PC-3 (cell line): ENCODE results near the gene VPS35. TPM values are rescaled to one million over a fixed set of nuclear protein-coding genes. Genes with fewer than 3 reads are reported as not detected.

Experiments used
- ATAC-seq: fragments of 200-7000 bp; cut with Tn5 transposase; 2 replicates; pipeline ENCODE4 v1.9.1; 2020; ENCODE audit warnings: mild to moderate bottlenecking, moderate library complexity
- BruUV-seq: library from RNA; stranded (reverse); fragments of 400-500 nt; replicated peaks from 2 replicates; lab custom pipeline; 2021; lab: Mats Ljungman, UMichigan
- CTCF ChIA-PET: fragments of 300-600 bp; sonication (Branson Sonifier 250); formaldehyde crosslinking; loops from one replicate; lab custom pipeline; 2022; ENCODE audit warnings: antibody characterized with exemption; lab: Charles Lee
- POLR2A ChIA-PET: fragments of 300-600 bp; sonication (Branson Sonifier 250); formaldehyde crosslinking; loops from one replicate; lab custom pipeline; 2022; ENCODE audit warnings: antibody characterized with exemption; ENCODE audit not compliant: unreplicated experiment; lab: Charles Lee
- DNase-seq: peaks from one replicate; pipeline ENCODE4 v3.0.0-alpha.2; 2015
- H2AFZ ChIP-seq: fragments of 300-600 bp; sonication (generic); 2 replicates; pipeline ENCODE4 v1.6.0; 2016; ENCODE audit warnings: antibody characterized with exemption, low read length
- H3F3A ChIP-seq: fragments of 300-600 bp; sonication (generic); one replicate; pipeline ENCODE4 v1.6.0; 2017; ENCODE audit warnings: antibody characterized with exemption, low read length, control low read depth, mild to moderate bottlenecking; ENCODE audit not compliant: unreplicated experiment
- H3K27ac ChIP-seq: fragments of 300-600 bp; sonication (generic); 2 replicates; pipeline ENCODE4 v1.5.1; 2016; ENCODE audit warnings: mild to moderate bottlenecking, low read length
- H3K27me3 ChIP-seq: fragments of 300-600 bp; sonication (generic); 2 replicates; pipeline ENCODE4 v1.6.1; 2016; ENCODE audit warnings: low read length, mixed read lengths
- H3K36me3 ChIP-seq: fragments of 300-600 bp; sonication (generic); 2 replicates; pipeline ENCODE4 v1.6.1; 2016; ENCODE audit warnings: low read depth, mixed run types, low read length, mixed read lengths
- H3K4me1 ChIP-seq: fragments of 300-600 bp; sonication (generic); 2 replicates; pipeline ENCODE4 v1.5.1; 2016; ENCODE audit warnings: low read length; ENCODE audit not compliant: insufficient read depth
- H3K4me2 ChIP-seq: fragments of 300-600 bp; sonication (generic); 2 replicates; pipeline ENCODE4 v1.6.0; 2016; ENCODE audit warnings: low read length
- H3K4me3 ChIP-seq: fragments of 300-600 bp; sonication (generic); 2 replicates; pipeline ENCODE4 v1.5.1; 2016; ENCODE audit warnings: mild to moderate bottlenecking, low read length, mixed read lengths
- H3K79me2 ChIP-seq: fragments of 300-600 bp; sonication (generic); 2 replicates; pipeline ENCODE4 v1.6.1; 2017; ENCODE audit warnings: low read length, mixed read lengths
- H3K9ac ChIP-seq: fragments of 300-600 bp; sonication (generic); 2 replicates; pipeline ENCODE4 v1.6.0; 2016; ENCODE audit warnings: mild to moderate bottlenecking, low read length
- H3K9me2 ChIP-seq: fragments of 300-600 bp; sonication (generic); replicated peaks from 2 replicates; pipeline ENCODE4 v1.6.1; 2016; ENCODE audit warnings: mixed run types, low read length, mixed read lengths
- H3K9me3 ChIP-seq: fragments of 300-600 bp; sonication (generic); 2 replicates; pipeline ENCODE4 v1.6.1; 2016; ENCODE audit warnings: low read length, mixed read lengths
- H4K20me1 ChIP-seq: fragments of 300-600 bp; sonication (generic); 2 replicates; pipeline ENCODE4 v1.6.1; 2016; ENCODE audit warnings: low read length, mixed read lengths
- CTCF ChIP-seq: fragments of 300-600 bp; sonication (generic); conservative IDR thresholded peaks from 2 replicates; pipeline ENCODE4 v1.5.1; 2017; ENCODE audit warnings: antibody characterized with exemption, low read depth, mild to moderate bottlenecking, low read length
- EZH2 ChIP-seq: fragments of 300-600 bp; sonication (generic); IDR thresholded peaks from one replicate; pipeline ENCODE4 v1.6.1; 2017; ENCODE audit warnings: antibody characterized with exemption, mild to moderate bottlenecking, low read length; ENCODE audit not compliant: unreplicated experiment
- EZH2phosphoT487 ChIP-seq: fragments of 300-600 bp; sonication (generic); IDR thresholded peaks from 2 replicates; pipeline ENCODE4 v1.6.1; 2018; ENCODE audit warnings: mild to moderate bottlenecking, antibody characterized with exemption, low read length, borderline replicate concordance
- intact Hi-C: fragments of 100-400 bp; cut with micrococcal nuclease; formaldehyde crosslinking; loops from 2 replicates; pipeline ENCODE4 v1.9.0; 2023
- total RNA-seq: library from RNA; depleted of rRNA; stranded (reverse); fragments of >200 nt; gene quantifications from 2 replicates; pipeline ENCODE4 v1.2.3, GENCODE V29; 2014

VPS35 gene
- total RNA-seq, 1 experiment from 2014 or later = 39.3 TPM

- BruUV-seq = no TSS peak
- TF ChIP-seq CTCF (peak; percentile 79), EZH2phosphoT487 (no peak), EZH2 (no peak)
- Histone ChIP-seq H3K27ac (no peak overlapping the region), H3K27me3 (no peaks in the 10 kb centered on the region), H3F3A (no peaks in the 10 kb centered on the region), H3K4me1 (no peaks in the 10 kb centered on the region), H3K79me2 (no peaks in the 10 kb centered on the region), H3K9ac (no peak overlapping the region), H4K20me1 (no peaks in the 10 kb centered on the region), H3K9me2 (no peaks in the 10 kb centered on the region), H3K9me3 (no peaks in the 10 kb centered on the region), H3K36me3 (peaks cover 18% of the 10 kb centered on the region), H3K4me3 (no peak overlapping the region), H2AFZ (no peak overlapping the region), H3K4me2 (no peak overlapping the region)
- ChIA-PET CTCF (interaction anchor here (0.6 to 1.1 kb wide), 3 partner anchors 56 to 128 kb away, joined by 3 to 6 read pairs (median 3); no protein-coding TSS in a partner anchor), POLR2A (no interaction called here)
- ATAC-seq (peak; percentile 85), DNase-seq (peak; percentile 60)
- intact Hi-C loops = loop anchor here (1.0 kb wide), 2 partner anchors 15 to 128 kb away; no protein-coding TSS in a partner anchor
Measured at GRCh38 chr16:46673320-46674013, 15.5 kb downstream of the VPS35 start.

- no peak for DNase-seq
- Histone ChIP-seq H3K9me3 (no peaks in the 10 kb centered on the region), H3K9me2 (no peaks in the 10 kb centered on the region), H3K79me2 (no peaks in the 10 kb centered on the region), H3F3A (no peaks in the 10 kb centered on the region), H3K4me3 (no peak overlapping the region), H3K4me2 (no peak overlapping the region), H4K20me1 (no peaks in the 10 kb centered on the region), H3K9ac (no peak overlapping the region), H3K27me3 (no peaks in the 10 kb centered on the region), H3K4me1 (no peaks in the 10 kb centered on the region), H3K27ac (no peak overlapping the region), H3K36me3 (peaks cover 19% of the 10 kb centered on the region), H2AFZ (no peak overlapping the region)
- ATAC-seq = no peak
- BruUV-seq = no TSS peak
- no peak for TF ChIP-seq CTCF
- TF ChIP-seq EZH2phosphoT487 = no peak
- TF ChIP-seq EZH2 = no peak
- ChIA-PET POLR2A (no interaction called here), CTCF (no interaction called here)
- intact Hi-C loops = no loop called here
Measured at GRCh38 chr16:46662123-46662522, 26.9 kb downstream of the VPS35 start.

- no peak overlapping the region for H3K4me2 ChIP-seq
- no peaks in the 10 kb centered on the region for H3K27me3 ChIP-seq
- no peak for ATAC-seq
- no peak overlapping the region for H3K9ac ChIP-seq
- no peak overlapping the region for H2AFZ ChIP-seq
- TF ChIP-seq EZH2phosphoT487 = no peak
- TF ChIP-seq CTCF = no peak
- no peak for TF ChIP-seq EZH2
- H3K9me3 ChIP-seq = no peaks in the 10 kb centered on the region
- no peaks in the 10 kb centered on the region for H3K9me2 ChIP-seq
- BruUV-seq = no TSS peak
- H4K20me1 ChIP-seq = no peaks in the 10 kb centered on the region
- no peaks in the 10 kb centered on the region for H3K79me2 ChIP-seq
- no peaks in the 10 kb centered on the region for H3K4me1 ChIP-seq
- intact Hi-C loops = no loop called here
- CTCF ChIA-PET = no interaction called here
- POLR2A ChIA-PET = no interaction called here
- H3F3A ChIP-seq = no peaks in the 10 kb centered on the region
- H3K36me3 ChIP-seq = peaks cover 19% of the 10 kb centered on the region
- no peak for DNase-seq
- H3K4me3 ChIP-seq = no peak overlapping the region
- H3K27ac ChIP-seq = no peak overlapping the region
Measured at GRCh38 chr16:46658925-46659324, 30.1 kb downstream of the VPS35 start.
